ENCODE measurements around the gene SART1. TPM values are rescaled to one million over a fixed set of nuclear protein-coding genes. Genes with fewer than 3 reads are reported as not detected.
A peak's percentile ranks its signal among the peaks of the same experiment; 100 is the strongest.
"Not testable (repeated sequence)": the region's sequence is repeated elsewhere in the genome, so short reads cannot be mapped to it uniquely, and the experiment has no call there.

The SART1 gene
- total RNA-seq, 1 experiment from 2014 or later = 28.4 TPM

- DNase-seq (ENCODE audit: extremely low read depth, low read depth) = no peak
These were observed 25.8 kb downstream of the SART1 start for GRCh38 chr11:65987336-65987735.

- DNase-seq (ENCODE audit: extremely low read depth, low read depth) = peak; percentile 92
These were observed 27.5 kb downstream of the SART1 start for GRCh38 chr11:65988791-65989592.

GRCh38 chr11:65992056-65992455, 30.5 kb downstream of the SART1 start:
- no peak for DNase-seq (ENCODE audit: extremely low read depth, low read depth)

DNA sequence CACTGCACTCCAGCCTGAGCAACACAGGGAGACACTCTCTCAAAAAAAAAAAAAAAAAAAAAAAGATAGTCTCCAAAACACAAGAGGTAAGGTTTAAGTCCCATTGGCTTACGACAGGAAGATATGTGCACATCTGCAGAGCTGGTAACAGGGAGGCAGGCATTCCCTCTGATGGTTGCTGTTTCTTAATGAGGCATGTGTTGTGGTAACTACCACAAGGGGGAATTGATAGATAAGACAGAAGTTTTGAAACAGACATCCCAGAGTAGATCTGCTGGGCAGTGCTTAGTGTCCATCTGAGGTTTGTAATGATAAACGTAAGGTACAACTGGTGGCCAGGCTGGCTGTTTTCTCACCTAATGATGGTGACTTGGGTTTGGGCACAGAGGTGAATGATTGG, 35.8 kb downstream of the SART1 start:
- DNase-seq (ENCODE audit: extremely low read depth, low read depth) = no peak

- DNase-seq (ENCODE audit: extremely low read depth, low read depth) = peak; percentile 89
These were observed 40.6 kb downstream of the SART1 start, which contains the start of the genes BANF1 and EIF1AD for GRCh38 chr11:66001942-66002647. BANF1 (plus strand) TSS chr11:66002503; CDS start chr11:66003251, 748 bp downstream. EIF1AD (minus strand) TSS chr11:66002157; CDS start chr11:66000389, 1,768 bp downstream.

GRCh38 chr11:66002648-66003225, 41.2 kb downstream of the SART1 start:
- peak; percentile 5 for DNase-seq (ENCODE audit: extremely low read depth, low read depth)

- no peak for DNase-seq (ENCODE audit: extremely low read depth, low read depth)
These were observed 41.8 kb downstream of the SART1 start for GRCh38 chr11:66003291-66003690.

- no peak for DNase-seq (ENCODE audit: extremely low read depth, low read depth)
These were observed 42.7 kb downstream of the SART1 start for GRCh38 chr11:66004186-66004585.

- DNase-seq (ENCODE audit: extremely low read depth, low read depth) = no peak
These were observed 44.8 kb downstream of the SART1 start for GRCh38 chr11:66006134-66006890.

GRCh38 chr11:66006891-66007176, 45.3 kb downstream of the SART1 start:
- no peak for DNase-seq (ENCODE audit: extremely low read depth, low read depth)

DNA sequence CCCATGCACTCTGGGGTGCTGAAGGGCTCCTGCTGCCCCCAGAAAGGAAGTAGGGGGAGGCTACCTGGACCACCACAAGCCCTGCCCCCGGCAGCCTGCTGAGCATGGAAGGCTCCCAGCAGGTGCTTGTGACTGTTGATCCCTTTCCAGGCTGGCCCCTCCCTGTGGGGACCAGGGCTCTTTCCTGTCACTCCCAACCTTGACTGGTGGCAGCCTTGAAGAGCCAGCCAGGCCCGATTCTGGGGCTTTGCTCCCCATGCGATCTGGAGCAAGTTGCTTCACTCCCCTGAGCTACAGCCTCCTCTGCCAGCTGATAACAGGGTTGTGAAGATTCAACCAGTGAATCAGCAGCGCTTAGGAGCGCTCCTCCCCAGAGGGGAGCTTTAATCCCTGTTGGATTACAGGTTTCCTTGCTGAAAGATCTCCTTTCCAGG, 45.7 kb downstream of the SART1 start:
- DNase-seq (ENCODE audit: extremely low read depth, low read depth) = no peak

DNA sequence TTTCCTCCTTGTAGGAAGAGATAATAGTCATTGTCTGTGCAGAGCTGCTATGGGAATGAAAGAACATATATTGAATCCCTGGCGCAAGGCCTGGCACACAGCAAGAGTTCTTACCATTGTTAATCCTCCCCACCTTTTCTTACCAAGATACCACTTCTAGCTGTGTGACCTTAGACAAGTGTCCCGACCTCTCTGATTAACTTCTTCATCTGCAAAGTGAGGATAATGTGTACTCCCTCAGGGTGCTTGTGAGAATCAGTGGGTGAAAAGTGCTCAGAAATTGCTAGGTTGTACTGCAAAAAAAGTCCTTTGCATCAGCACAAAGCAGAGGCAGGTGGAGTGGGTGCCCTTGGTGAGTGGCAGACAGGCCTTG, 46.5 kb downstream of the SART1 start:
- no peak for DNase-seq (ENCODE audit: extremely low read depth, low read depth)

GRCh38 chr11:66008468-66009101, 47.1 kb downstream of the SART1 start:
- no peak for DNase-seq (ENCODE audit: extremely low read depth, low read depth)

GRCh38 chr11:66010036-66010435, 48.5 kb downstream of the SART1 start:
- not testable (repeated sequence) for DNase-seq (ENCODE audit: extremely low read depth, low read depth)

DNA sequence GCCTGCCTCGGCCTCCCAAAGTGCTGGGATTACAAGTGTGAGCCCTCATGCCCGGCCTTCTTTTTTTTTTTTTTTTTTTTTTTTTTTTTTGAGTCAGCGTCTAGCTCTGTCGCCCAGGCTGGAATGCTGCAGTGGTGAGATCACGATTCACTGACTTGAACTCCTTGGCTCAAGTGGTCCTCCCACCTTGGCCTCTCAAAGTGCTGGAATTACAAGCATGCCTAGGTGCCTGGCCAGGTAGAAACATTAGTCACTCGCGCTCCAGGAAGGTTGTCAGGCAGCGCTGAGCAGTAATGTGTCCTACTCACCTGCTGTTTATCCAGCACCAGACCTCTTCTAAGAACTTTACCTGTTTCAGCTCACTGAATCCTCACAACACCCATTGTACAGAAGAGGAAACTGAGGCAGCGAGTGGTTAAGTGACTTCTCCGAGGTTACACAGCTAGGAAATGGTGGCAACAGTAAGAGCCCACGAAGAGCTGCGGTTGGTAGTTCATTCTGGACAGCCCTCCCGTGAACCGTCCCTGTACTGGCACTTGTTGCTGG, 49.8 kb downstream of the SART1 start:
- DNase-seq (ENCODE audit: extremely low read depth, low read depth) = no peak

DNA sequence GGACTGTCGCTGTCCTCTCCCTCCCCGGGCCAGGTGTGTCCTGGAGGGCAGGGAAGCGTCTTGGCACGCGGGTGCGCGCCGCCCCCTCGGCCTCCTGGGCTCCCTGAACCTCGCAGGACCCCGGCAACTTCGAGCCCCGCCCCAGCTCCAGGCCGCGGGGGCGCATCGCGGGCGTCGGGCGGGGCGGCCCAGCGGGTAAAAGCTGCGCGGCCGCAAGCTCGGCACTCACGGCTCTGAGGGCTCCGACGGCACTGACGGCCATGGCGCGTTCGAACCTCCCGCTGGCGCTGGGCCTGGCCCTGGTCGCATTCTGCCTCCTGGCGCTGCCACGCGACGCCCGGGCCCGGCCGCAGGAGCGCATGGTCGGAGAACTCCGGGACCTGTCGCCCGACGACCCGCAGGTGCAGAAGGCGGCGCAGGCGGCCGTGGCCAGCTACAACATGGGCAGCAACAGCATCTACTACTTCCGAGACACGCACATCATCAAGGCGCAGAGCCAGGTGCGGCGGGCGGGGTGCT, 50.3 kb downstream of the SART1 start, which contains the start of gene CST6:
TSS of gene CST6 (plus strand) at position 224 of the 519 bp plus-strand sequence. CDS start at position 261, 37 bp downstream.
- no peak for DNase-seq (ENCODE audit: extremely low read depth, low read depth)

DNA sequence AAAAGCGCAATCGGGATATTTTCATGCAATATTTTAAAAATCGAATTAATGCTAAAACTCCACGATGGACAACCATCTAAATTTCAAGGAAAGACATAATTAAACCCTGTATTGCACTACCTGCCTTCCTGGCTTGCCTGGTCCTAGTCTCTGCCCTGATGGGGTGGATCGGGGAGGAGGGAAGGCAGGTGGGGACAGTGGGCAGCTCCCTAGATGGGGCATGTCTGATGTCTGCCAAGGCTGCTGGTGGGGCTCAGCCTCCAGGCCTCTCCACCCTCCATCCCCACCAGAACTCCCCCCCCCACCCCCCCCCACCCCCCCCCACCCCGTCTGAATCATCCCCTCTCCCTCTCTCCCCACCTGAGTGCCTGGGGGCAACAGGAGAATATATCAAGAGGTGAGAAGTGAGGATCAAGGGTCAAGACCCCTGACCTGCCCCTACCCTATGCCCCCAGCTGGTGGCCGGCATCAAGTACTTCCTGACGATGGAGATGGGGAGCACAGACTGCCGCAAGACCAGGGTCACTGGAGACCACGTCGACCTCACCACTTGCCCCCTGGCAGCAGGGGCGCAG, 50.9 kb downstream of the SART1 start:
- DNase-seq (ENCODE audit: extremely low read depth, low read depth) = no peak

- DNase-seq (ENCODE audit: extremely low read depth, low read depth) = no peak
These were observed 51.6 kb downstream of the SART1 start for GRCh38 chr11:66012946-66013761.

DNA sequence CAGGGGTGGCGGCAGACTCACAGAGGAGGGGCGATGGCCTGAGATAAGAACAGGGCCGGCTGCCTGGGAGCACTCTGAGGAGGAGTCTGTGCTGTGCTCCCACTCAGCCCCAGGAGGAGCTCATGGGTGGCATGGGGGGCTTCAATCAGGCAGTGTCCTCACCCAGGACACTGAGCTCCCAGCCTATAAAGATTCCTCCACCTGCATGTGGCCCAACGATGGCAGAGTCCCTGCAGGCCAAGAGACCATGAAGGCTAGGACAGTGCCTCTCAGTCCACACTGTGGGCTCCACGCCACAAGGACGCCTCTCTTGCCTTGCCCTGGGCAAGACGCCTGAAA, 52.2 kb downstream of the SART1 start:
- no peak for DNase-seq (ENCODE audit: extremely low read depth, low read depth)
